ENCODE results near the gene LASP1NB.
"Not testable (repeated sequence)": the region's sequence is repeated elsewhere in the genome, so short reads cannot be mapped to it uniquely, and the experiment has no call there.

LASP1NB gene

GRCh38 chr17:38897671-38898290 is 27.6 kb upstream of the LASP1NB start:
- DNase-seq, result no peak

GRCh38 chr17:38898291-38898679 is 27.1 kb upstream of the LASP1NB start:
- no peak for DNase-seq

- DNase-seq, result no peak
Measured at GRCh38 chr17:38898812-38899348, 26.5 kb upstream of the LASP1NB start.

- DNase-seq, result no peak
Measured at GRCh38 chr17:38899421-38899820, 26.0 kb upstream of the LASP1NB start.

- no peak for DNase-seq
Measured at GRCh38 chr17:38900978-38901656, 24.3 kb upstream of the LASP1NB start.

- no peak for DNase-seq
Measured at GRCh38 chr17:38903404-38903803, 22.0 kb upstream of the LASP1NB start.

- no peak for DNase-seq
Measured at GRCh38 chr17:38904892-38905291, 20.5 kb upstream of the LASP1NB start.

GRCh38 chr17:38905375-38905774 is 20.0 kb upstream of the LASP1NB start:
- DNase-seq, result no peak

GRCh38 chr17:38906460-38907228 is 18.8 kb upstream of the LASP1NB start:
- DNase-seq, result no peak

GRCh38 chr17:38907930-38908675 is 17.3 kb upstream of the LASP1NB start:
- DNase-seq, result no peak

GRCh38 chr17:38908676-38909181 is 16.7 kb upstream of the LASP1NB start:
- DNase-seq, result no peak

GRCh38 chr17:38910325-38910724 is 15.1 kb upstream of the LASP1NB start:
- no peak for DNase-seq

- DNase-seq, result no peak
Measured at GRCh38 chr17:38911081-38911730, 14.2 kb upstream of the LASP1NB start.

GRCh38 chr17:38911731-38912081 is 13.7 kb upstream of the LASP1NB start:
- not testable (repeated sequence) for DNase-seq

- peak; percentile 54 for DNase-seq
Measured at GRCh38 chr17:38912221-38912813, 13.1 kb upstream of the LASP1NB start.

- DNase-seq, result no peak
Measured at GRCh38 chr17:38914741-38915638, 10.4 kb upstream of the LASP1NB start.

- DNase-seq, result no peak
Measured at GRCh38 chr17:38915639-38915995, 9.8 kb upstream of the LASP1NB start.

GRCh38 chr17:38916771-38917170 is 8.6 kb upstream of the LASP1NB start:
- DNase-seq, result no peak

GRCh38 chr17:38917259-38917658 is 8.2 kb upstream of the LASP1NB start:
- DNase-seq, result no peak

- DNase-seq, result no peak
Measured at GRCh38 chr17:38918129-38918913, 7.1 kb upstream of the LASP1NB start.
